H9 (cell line): Measurements from ENCODE around the gene HOXA1. TPM values are rescaled to one million over a fixed set of nuclear protein-coding genes. Genes with fewer than 3 reads are reported as not detected.

Source experiments
- DNase-seq: peaks from one replicate; pipeline ENCODE4 v3.0.0-alpha.2; 2017
- H2AFZ ChIP-seq: one replicate; pipeline ENCODE4 v1.6.1; 2013; ENCODE audit warnings: mild to moderate bottlenecking, low read length, control low read depth, moderate library complexity
- H2AK5ac ChIP-seq: 2 replicates; pipeline ENCODE4 v1.6.1; 2013; ENCODE audit warnings: low read length, control low read depth, mixed read lengths; ENCODE audit not compliant: insufficient read length
- H2BK120ac ChIP-seq: one replicate; pipeline ENCODE4 v1.6.1; 2013; ENCODE audit warnings: low read depth, mild to moderate bottlenecking, low read length, control low read depth, inconsistent platforms; ENCODE audit not compliant: poor library complexity, severe bottlenecking
- H2BK12ac ChIP-seq: 2 replicates; pipeline ENCODE4 v1.6.1; 2013; ENCODE audit warnings: low read length, control low read depth, mixed read lengths, low read depth; ENCODE audit not compliant: insufficient read length
- H2BK15ac ChIP-seq: 2 replicates; pipeline ENCODE4 v1.6.1; 2013; ENCODE audit warnings: low read depth, low read length, control low read depth
- H2BK20ac ChIP-seq: one replicate; pipeline ENCODE4 v1.6.1; 2013; ENCODE audit warnings: low read depth, mild to moderate bottlenecking, low read length, control low read depth, inconsistent platforms; ENCODE audit not compliant: poor library complexity, severe bottlenecking
- H2BK5ac ChIP-seq: 2 replicates; pipeline ENCODE4 v1.6.1; 2013; ENCODE audit warnings: low read length, control low read depth, mixed read lengths; ENCODE audit not compliant: insufficient read length
- H3K14ac ChIP-seq: 2 replicates; pipeline ENCODE4 v1.6.1; 2013; ENCODE audit warnings: low read length, control low read depth; ENCODE audit not compliant: insufficient read depth
- H3K18ac ChIP-seq: 2 replicates; pipeline ENCODE4 v1.6.1; 2013; ENCODE audit warnings: low read depth, mild to moderate bottlenecking, mixed read lengths, low read length, control low read depth; ENCODE audit not compliant: insufficient read length
- H3K23ac ChIP-seq: 2 replicates; pipeline ENCODE4 v1.6.1; 2013; ENCODE audit warnings: low read length, control low read depth, mixed read lengths, low read depth; ENCODE audit not compliant: insufficient read length
- H3K23me2 ChIP-seq: 2 replicates; pipeline ENCODE4 v1.6.1; 2013; ENCODE audit warnings: low read depth, mild to moderate bottlenecking, mixed read lengths, low read length, control low read depth; ENCODE audit not compliant: insufficient read length, poor library complexity, severe bottlenecking
- H3K27ac ChIP-seq: 2 replicates; pipeline ENCODE4 v1.5.1; 2013; ENCODE audit warnings: low read length, control low read depth, mixed read lengths, low read depth; ENCODE audit not compliant: insufficient read length
- H3K27me3 ChIP-seq: 2 replicates; pipeline ENCODE4 v1.6.1; 2013; ENCODE audit warnings: low read length, control low read depth, inconsistent platforms; ENCODE audit not compliant: insufficient read depth
- H3K4ac ChIP-seq: 2 replicates; pipeline ENCODE4 v1.6.1; 2013; ENCODE audit warnings: low read depth, mild to moderate bottlenecking, control low read depth, inconsistent platforms, low read length, moderate library complexity
- H3K4me1 ChIP-seq: 2 replicates; pipeline ENCODE4 v1.6.1; 2013; ENCODE audit warnings: low read length, control low read depth, inconsistent platforms; ENCODE audit not compliant: insufficient read depth
- H3K4me2 ChIP-seq: 2 replicates; pipeline ENCODE4 v1.6.1; 2013; ENCODE audit warnings: low read length, control low read depth, mixed read lengths; ENCODE audit not compliant: insufficient read length, insufficient read depth
- H3K56ac ChIP-seq: 2 replicates; pipeline ENCODE4 v1.6.1; 2013; ENCODE audit warnings: low read depth, mild to moderate bottlenecking, mixed read lengths, low read length, control low read depth; ENCODE audit not compliant: insufficient read length
- H3K79me1 ChIP-seq: 2 replicates; pipeline ENCODE4 v1.6.1; 2013; ENCODE audit warnings: low read depth, mild to moderate bottlenecking, moderate library complexity, low read length, control low read depth, inconsistent platforms; ENCODE audit not compliant: insufficient read depth, poor library complexity, severe bottlenecking
- H3K79me2 ChIP-seq: 2 replicates; pipeline ENCODE4 v1.6.1; 2013; ENCODE audit warnings: low read length, control low read depth, inconsistent platforms; ENCODE audit not compliant: insufficient read depth
- H3K9ac ChIP-seq: 2 replicates; pipeline ENCODE4 v1.6.1; 2013; ENCODE audit warnings: low read length, control low read depth, mixed read lengths; ENCODE audit not compliant: insufficient read length; ENCODE audit errors: extremely low read depth
- H3K9me3 ChIP-seq: one replicate; pipeline ENCODE4 v1.6.1; 2013; ENCODE audit warnings: low read depth, low read length, inconsistent platforms; ENCODE audit not compliant: control insufficient read depth
- H3T11ph ChIP-seq: one replicate; pipeline ENCODE4 v1.6.1; 2013; ENCODE audit warnings: mild to moderate bottlenecking, low read length, control low read depth, inconsistent platforms
- H4K20me1 ChIP-seq: one replicate; pipeline ENCODE4 v1.6.1; 2013; ENCODE audit not compliant: control insufficient read depth, insufficient read length, insufficient read depth
- H4K5ac ChIP-seq: 2 replicates; pipeline ENCODE4 v1.6.1; 2013; ENCODE audit warnings: low read depth, mild to moderate bottlenecking, mixed read lengths, low read length, control low read depth; ENCODE audit not compliant: insufficient read length
- H4K8ac ChIP-seq: replicated peaks from 2 replicates; pipeline ENCODE4 v1.6.1; 2013; ENCODE audit warnings: low read length, control low read depth, mixed read lengths, low read depth; ENCODE audit not compliant: insufficient read length
- H4K91ac ChIP-seq: 2 replicates; pipeline ENCODE4 v1.6.1; 2013; ENCODE audit warnings: low read depth, mild to moderate bottlenecking, moderate library complexity, mixed read lengths, low read length, control low read depth; ENCODE audit not compliant: insufficient read length
- H3K27ac Mint-ChIP-seq, 3 experiments: 2 replicates in 2 of 3; 3 replicates in 1 of 3; pipeline ENCODE4 v1.8.0; 2020 to 2021; ENCODE audit warnings: mixed read lengths in 3 of 3, mild to moderate bottlenecking in 1 of 3, moderate library complexity in 1 of 3
- H3K27me3 Mint-ChIP-seq: 2 replicates; pipeline ENCODE4 v1.8.0; 2021; ENCODE audit warnings: low read depth, mild to moderate bottlenecking, moderate library complexity, mixed read lengths
- H3K36me3 Mint-ChIP-seq, 3 experiments: 2 replicates in 2 of 3; 3 replicates in 1 of 3; pipeline ENCODE4 v1.8.0; 2020 to 2021; ENCODE audit warnings: low read depth in 3 of 3, mixed read lengths in 3 of 3; ENCODE audit not compliant: insufficient read depth in 1 of 3
- H3K4me1 Mint-ChIP-seq, 2 experiments: 2 replicates each; pipeline ENCODE4 v1.8.0; 2020; ENCODE audit warnings: mixed read lengths in 2 of 2
- H3K4me3 Mint-ChIP-seq, 2 experiments: 2 replicates in 1 of 2; 3 replicates in 1 of 2; pipeline ENCODE4 v1.8.0; 2020 to 2021; ENCODE audit warnings: mild to moderate bottlenecking in 2 of 2, mixed read lengths in 2 of 2, moderate library complexity in 1 of 2
- H3K9me3 Mint-ChIP-seq, 2 experiments: 2 replicates in 1 of 2; 3 replicates in 1 of 2; pipeline ENCODE4 v1.8.0; 2020; ENCODE audit warnings: mild to moderate bottlenecking in 2 of 2, mixed read lengths in 2 of 2, moderate library complexity in 1 of 2
- WGBS: extraction: QIAGEN DNeasy Blood & Tissue Kit; methylation state at CpG from one replicate; pipeline ENCODE4 v1.1.7; 2013; ENCODE audit warnings: missing lambda C conversion rate, low lambda C conversion rate, mixed read lengths; ENCODE audit not compliant: insufficient read length; ENCODE audit errors: extremely low coverage; 5-methylcytosine and 5-hydroxymethylcytosine counted together
- total RNA-seq: library from RNA; stranded (reverse); gene quantifications from 2 replicates; pipeline ENCODE4 v1.2.1, GENCODE V29; 2021
- TF ChIP-seq, protein P1 (sequence below): fragments of 200-600 bp; sonication (generic); conservative IDR thresholded peaks from 3 replicates; pipeline ENCODE4 v1.8.0; 2021; ENCODE audit warnings: antibody characterized with exemption, mild to moderate bottlenecking

The HOXA1 gene
- total RNA-seq, 1 experiment from 2014 or later: not detected

GRCh38 chr7:27091941-27092818 is 3.6 kb downstream of the HOXA1 start:
- Mint-ChIP-seq H3K27ac (no peak overlapping the region), H3K4me1 (peaks cover 42 to 43% of the 10 kb centered on the region in 2 experiments), H3K9me3 (peaks cover 3 to 18% of the 10 kb centered on the region in 2 experiments; a peak in 2 of 5 replicates), H3K27me3 (peaks cover 100% of the 10 kb centered on the region), H3K36me3 (no peaks in the 10 kb centered on the region; a peak in 1 of 7 replicates), H3K4me3 (no peak overlapping the region; a peak in 1 of 5 replicates)
- no peak overlapping the region for H2BK5ac ChIP-seq
- TF ChIP-seq, protein P1, sequence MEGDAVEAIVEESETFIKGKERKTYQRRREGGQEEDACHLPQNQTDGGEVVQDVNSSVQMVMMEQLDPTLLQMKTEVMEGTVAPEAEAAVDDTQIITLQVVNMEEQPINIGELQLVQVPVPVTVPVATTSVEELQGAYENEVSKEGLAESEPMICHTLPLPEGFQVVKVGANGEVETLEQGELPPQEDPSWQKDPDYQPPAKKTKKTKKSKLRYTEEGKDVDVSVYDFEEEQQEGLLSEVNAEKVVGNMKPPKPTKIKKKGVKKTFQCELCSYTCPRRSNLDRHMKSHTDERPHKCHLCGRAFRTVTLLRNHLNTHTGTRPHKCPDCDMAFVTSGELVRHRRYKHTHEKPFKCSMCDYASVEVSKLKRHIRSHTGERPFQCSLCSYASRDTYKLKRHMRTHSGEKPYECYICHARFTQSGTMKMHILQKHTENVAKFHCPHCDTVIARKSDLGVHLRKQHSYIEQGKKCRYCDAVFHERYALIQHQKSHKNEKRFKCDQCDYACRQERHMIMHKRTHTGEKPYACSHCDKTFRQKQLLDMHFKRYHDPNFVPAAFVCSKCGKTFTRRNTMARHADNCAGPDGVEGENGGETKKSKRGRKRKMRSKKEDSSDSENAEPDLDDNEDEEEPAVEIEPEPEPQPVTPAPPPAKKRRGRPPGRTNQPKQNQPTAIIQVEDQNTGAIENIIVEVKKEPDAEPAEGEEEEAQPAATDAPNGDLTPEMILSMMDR: no peak
- H3K9ac ChIP-seq: no peak overlapping the region
- no peak overlapping the region for H4K5ac ChIP-seq
- no peak overlapping the region for H2BK12ac ChIP-seq
- no peak overlapping the region for H3K4ac ChIP-seq
- H3K27me3 ChIP-seq: peaks cover 89% of the 10 kb centered on the region
- H3K9me3 ChIP-seq: no peaks in the 10 kb centered on the region
- no peak overlapping the region for H3K14ac ChIP-seq
- no peaks in the 10 kb centered on the region for H3K79me2 ChIP-seq
- H3K27ac ChIP-seq: no peak overlapping the region
- H3K79me1 ChIP-seq: no peaks in the 10 kb centered on the region
- no peak overlapping the region for H3K23ac ChIP-seq
- H3K4me2 ChIP-seq: no peak overlapping the region
- no peak overlapping the region for H2AK5ac ChIP-seq
- peaks cover 7% of the 10 kb centered on the region for H3K23me2 ChIP-seq
- H4K8ac ChIP-seq: no peak overlapping the region
- no peak overlapping the region for H3K18ac ChIP-seq
- H2BK15ac ChIP-seq: no peak overlapping the region
- WGBS: no CpG with 5 or more reads among the region's 9 CpGs
- no peak overlapping the region for H2BK120ac ChIP-seq
- H3K56ac ChIP-seq: no peak overlapping the region
- peaks cover 5% of the 10 kb centered on the region; the same call in 1 of the 2 replicates for H3K4me1 ChIP-seq
- no peak overlapping the region for H2AFZ ChIP-seq
- no peak overlapping the region for H2BK20ac ChIP-seq
- no peak overlapping the region for H3T11ph ChIP-seq
- DNase-seq: peak; percentile 83
- H4K20me1 ChIP-seq: no peaks in the 10 kb centered on the region
- no peak overlapping the region for H4K91ac ChIP-seq
